DND-41 (cell line): ENCODE results near the gene PAX4.

Experiments
- EZH2 ChIP-seq: IDR thresholded peaks from 3 replicates; pipeline ENCODE4 v1.6.1; 2012; ENCODE audit warnings: borderline replicate concordance, low read depth, mild to moderate bottlenecking, moderate library complexity, low read length, inconsistent platforms; ENCODE audit not compliant: severe bottlenecking
- TF ChIP-seq, protein P1 (sequence below): IDR thresholded peaks from 2 replicates; pipeline ENCODE4 v1.5.1; 2012; ENCODE audit warnings: borderline replicate concordance, low read length, moderate library complexity, mild to moderate bottlenecking; ENCODE audit not compliant: poor library complexity, severe bottlenecking; ENCODE audit errors: extremely low read depth

GRCh38 chr7:127655720-127656119 is 37.8 kb upstream of the PAX4 start:
- TF ChIP-seq, protein P1, sequence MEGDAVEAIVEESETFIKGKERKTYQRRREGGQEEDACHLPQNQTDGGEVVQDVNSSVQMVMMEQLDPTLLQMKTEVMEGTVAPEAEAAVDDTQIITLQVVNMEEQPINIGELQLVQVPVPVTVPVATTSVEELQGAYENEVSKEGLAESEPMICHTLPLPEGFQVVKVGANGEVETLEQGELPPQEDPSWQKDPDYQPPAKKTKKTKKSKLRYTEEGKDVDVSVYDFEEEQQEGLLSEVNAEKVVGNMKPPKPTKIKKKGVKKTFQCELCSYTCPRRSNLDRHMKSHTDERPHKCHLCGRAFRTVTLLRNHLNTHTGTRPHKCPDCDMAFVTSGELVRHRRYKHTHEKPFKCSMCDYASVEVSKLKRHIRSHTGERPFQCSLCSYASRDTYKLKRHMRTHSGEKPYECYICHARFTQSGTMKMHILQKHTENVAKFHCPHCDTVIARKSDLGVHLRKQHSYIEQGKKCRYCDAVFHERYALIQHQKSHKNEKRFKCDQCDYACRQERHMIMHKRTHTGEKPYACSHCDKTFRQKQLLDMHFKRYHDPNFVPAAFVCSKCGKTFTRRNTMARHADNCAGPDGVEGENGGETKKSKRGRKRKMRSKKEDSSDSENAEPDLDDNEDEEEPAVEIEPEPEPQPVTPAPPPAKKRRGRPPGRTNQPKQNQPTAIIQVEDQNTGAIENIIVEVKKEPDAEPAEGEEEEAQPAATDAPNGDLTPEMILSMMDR, result no peak
- TF ChIP-seq EZH2, result no peak
